SK-N-SH (cell line): ENCODE data around the gene KLRC1. TPM values are rescaled to one million over a fixed set of nuclear protein-coding genes. Genes with fewer than 3 reads are reported as not detected.

Source experiments
- CTCF ChIA-PET: fragments of 300-600, 350-600 bp; formaldehyde crosslinking; extraction: SDS; loops from one replicate; lab custom pipeline; 2021; lab: Yijun Ruan, JAX
- POLR2A ChIA-PET: fragments of 350-600 bp; sonication (Branson Sonifier 250); formaldehyde crosslinking; extraction: SDS; loops from one replicate; lab custom pipeline; 2020; ENCODE audit warnings: antibody characterized with exemption, inconsistent platforms; lab: Yijun Ruan, JAX
- DNase-seq: peaks from one replicate; pipeline ENCODE4 v3.0.0; 2012
- H2AFZ ChIP-seq: fragments of 200-600 bp; sonication (generic); 2 replicates; pipeline ENCODE4 v1.8.1; 2016; ENCODE audit warnings: antibody characterized with exemption, mild to moderate bottlenecking, low read depth
- H3F3A ChIP-seq: fragments of 200-600 bp; sonication (generic); replicated peaks from 2 replicates; pipeline ENCODE3; 2016; ENCODE audit warnings: antibody characterized with exemption, mild to moderate bottlenecking; ENCODE audit not compliant: insufficient read depth
- H3K27ac ChIP-seq, 2 experiments: fragments of 200-500 bp in 1 of 2; fragments of 200-600 bp in 1 of 2; sonication (Bioruptor generic) in 1 of 2; sonication (generic), shearing (Covaris generic) in 1 of 2; 2 replicates each; pipeline versions ENCODE4 v1.5.1 to v1.6.1; 2014 to 2016; ENCODE audit warnings: low read depth in 2 of 2, inconsistent platforms in 1 of 2, low read length in 1 of 2, mild to moderate bottlenecking in 1 of 2, mixed read lengths in 1 of 2
- H3K27me3 ChIP-seq: fragments of 200-600 bp; sonication (generic), shearing (Covaris generic); 2 replicates; pipeline ENCODE4 v1.6.1; 2016; ENCODE audit warnings: mixed run types; ENCODE audit not compliant: insufficient read depth
- H3K36me3 ChIP-seq, 2 experiments: fragments of 200-500 bp in 1 of 2; fragments of 200-600 bp in 1 of 2; sonication (Bioruptor generic) in 1 of 2; sonication (generic) in 1 of 2; replicated peaks in 1 of 2; 2 replicates each; pipeline versions ENCODE3 to v1.5.1; 2014 to 2016; ENCODE audit warnings: low read length in 1 of 2, mild to moderate bottlenecking in 1 of 2; ENCODE audit not compliant: insufficient read depth in 2 of 2, control insufficient read depth in 1 of 2
- H3K4me1 ChIP-seq, 2 experiments: fragments of 200-500 bp in 1 of 2; fragments of 200-600 bp in 1 of 2; sonication (Bioruptor generic) in 1 of 2; sonication (generic), shearing (Covaris generic) in 1 of 2; 2 replicates each; pipeline versions ENCODE4 v1.5.1 to v1.6.1; 2014 to 2016; ENCODE audit warnings: low read depth in 1 of 2, low read length in 1 of 2, mixed run types in 1 of 2; ENCODE audit not compliant: insufficient read depth in 2 of 2, control insufficient read depth in 1 of 2
- H3K4me2 ChIP-seq: fragments of 200-600 bp; sonication (generic), shearing (Covaris generic); 2 replicates; pipeline ENCODE4 v1.6.1; 2017; ENCODE audit warnings: mixed run types
- H3K4me3 ChIP-seq, 2 experiments: fragments of 200-500 bp in 1 of 2; fragments of 200-600 bp in 1 of 2; sonication (Bioruptor generic) in 1 of 2; sonication (generic), shearing (Covaris generic) in 1 of 2; 2 replicates each; pipeline versions ENCODE4 v1.5.1 to v1.8.1; 2014 to 2016; ENCODE audit warnings: low read depth in 2 of 2, inconsistent platforms in 1 of 2, low read length in 1 of 2, mild to moderate bottlenecking in 1 of 2, mixed read lengths in 1 of 2, moderate library complexity in 1 of 2
- H3K79me2 ChIP-seq: fragments of 200-600 bp; sonication (generic); 2 replicates; pipeline ENCODE4 v1.8.1; 2017; ENCODE audit warnings: mild to moderate bottlenecking; ENCODE audit not compliant: insufficient read depth
- H3K9ac ChIP-seq: fragments of 200-600 bp; sonication (generic); 2 replicates; pipeline ENCODE4 v1.6.1; 2017; ENCODE audit warnings: mixed run types
- H3K9me2 ChIP-seq: fragments of 200-600 bp; sonication (generic); 2 replicates; pipeline ENCODE4 v1.6.1; 2017; ENCODE audit warnings: mixed run types
- H3K9me3 ChIP-seq: fragments of 200-600 bp; sonication (generic); 2 replicates; pipeline ENCODE4 v1.6.1; 2017; ENCODE audit warnings: mixed run types, mild to moderate bottlenecking, moderate library complexity
- H4K20me1 ChIP-seq: fragments of 200-600 bp; sonication (generic); 2 replicates; pipeline ENCODE4 v1.6.1; 2017; ENCODE audit warnings: mild to moderate bottlenecking, mixed run types; ENCODE audit not compliant: insufficient read depth
- ELF1 ChIP-seq: IDR thresholded peaks from 2 replicates; pipeline ENCODE4 v1.4.0; 2012
- FOSL2 ChIP-seq: IDR thresholded peaks from 2 replicates; pipeline ENCODE4 v1.4.0; 2012; ENCODE audit warnings: low read depth, mild to moderate bottlenecking, moderate library complexity, borderline replicate concordance
- FOXJ3 ChIP-seq: sonication (generic); formaldehyde crosslinking; IDR thresholded peaks from 2 replicates; pipeline ENCODE4 v1.5.1; 2020; ENCODE audit warnings: mild to moderate bottlenecking, missing genetic modification reagents
- GABPA ChIP-seq: IDR thresholded peaks from 2 replicates; pipeline ENCODE4 v1.4.0; 2012; ENCODE audit warnings: low read depth, mild to moderate bottlenecking
- MXI1 ChIP-seq: IDR thresholded peaks from 2 replicates; pipeline ENCODE4 v1.6.1; 2012; ENCODE audit warnings: mild to moderate bottlenecking, low read depth, low read length, improper control_type of control experiment
- NRF1 ChIP-seq: IDR thresholded peaks from 2 replicates; pipeline ENCODE4 v1.6.1; 2012; ENCODE audit warnings: low read depth, mild to moderate bottlenecking, low read length
- RAD21 ChIP-seq: IDR thresholded peaks from 2 replicates; pipeline ENCODE4 v1.6.1; 2012; ENCODE audit warnings: mild to moderate bottlenecking, low read length
- RCOR1 ChIP-seq: fragments of 150-350 bp; IDR thresholded peaks from 2 replicates; pipeline ENCODE4 v1.6.1; 2017; ENCODE audit warnings: antibody characterized with exemption, low read length
- RFX5 ChIP-seq: IDR thresholded peaks from 2 replicates; pipeline ENCODE4 v1.6.1; 2012; ENCODE audit warnings: mild to moderate bottlenecking, improper control_type of control experiment, low read length
- SIN3A ChIP-seq: IDR thresholded peaks from 2 replicates; pipeline ENCODE4 v1.6.1; 2012; ENCODE audit warnings: low read depth, mild to moderate bottlenecking, low read length, moderate library complexity, borderline replicate concordance
- TEAD4 ChIP-seq: IDR thresholded peaks from 2 replicates; pipeline ENCODE4 v1.4.0; 2012; ENCODE audit warnings: mild to moderate bottlenecking, borderline replicate concordance; ENCODE audit not compliant: insufficient read depth
- WGBS: methylation state at CpG from one replicate; pipeline ENCODE4 v1.1.6; 2017; ENCODE audit warnings: low lambda C conversion rate; 5-methylcytosine and 5-hydroxymethylcytosine counted together
- polyA plus RNA-seq, 3 experiments: library from polyadenylated mRNA; depleted of rRNA; stranded (reverse); fragments of >200 nt; gene quantifications; 2 replicates each; pipeline ENCODE4 v1.2.3, GENCODE V29; 2012
- TF ChIP-seq, protein P1 (sequence below): fragments of 150-350 bp; IDR thresholded peaks from 2 replicates; pipeline ENCODE4 v1.6.1; 2016; ENCODE audit warnings: mild to moderate bottlenecking, low read depth, low read length
- TF ChIP-seq, protein P2 (sequence below): IDR thresholded peaks from 2 replicates; pipeline ENCODE4; 2012
- TF ChIP-seq, protein P3 (sequence below): fragments of 200-600 bp; sonication (generic); IDR thresholded peaks from 2 replicates; pipeline ENCODE4 v1.6.1; 2017; ENCODE audit warnings: antibody characterized with exemption, mild to moderate bottlenecking, moderate library complexity
- TF ChIP-seq, protein P4 (sequence below): IDR thresholded peaks from 2 replicates; pipeline ENCODE4 v1.4.0; 2012; ENCODE audit warnings: low read depth, borderline replicate concordance
- TF ChIP-seq, protein P5 (sequence below): IDR thresholded peaks from 2 replicates; pipeline ENCODE4 v1.4.0; 2012; ENCODE audit warnings: low read depth
- TF ChIP-seq, protein P6 (sequence below): IDR thresholded peaks from 2 replicates; pipeline ENCODE4 v1.4.0; 2012; ENCODE audit warnings: low read depth, borderline replicate concordance

Gene KLRC1
- polyA plus RNA-seq (2012; rRNA removed) = not detected in 2 replicates
- not detected in 2 replicates for polyA plus RNA-seq (2012; cell fraction: cytosol; rRNA removed)
- polyA plus RNA-seq (2012; cell fraction: nucleus; rRNA removed) = not detected in 2 replicates

DNA sequence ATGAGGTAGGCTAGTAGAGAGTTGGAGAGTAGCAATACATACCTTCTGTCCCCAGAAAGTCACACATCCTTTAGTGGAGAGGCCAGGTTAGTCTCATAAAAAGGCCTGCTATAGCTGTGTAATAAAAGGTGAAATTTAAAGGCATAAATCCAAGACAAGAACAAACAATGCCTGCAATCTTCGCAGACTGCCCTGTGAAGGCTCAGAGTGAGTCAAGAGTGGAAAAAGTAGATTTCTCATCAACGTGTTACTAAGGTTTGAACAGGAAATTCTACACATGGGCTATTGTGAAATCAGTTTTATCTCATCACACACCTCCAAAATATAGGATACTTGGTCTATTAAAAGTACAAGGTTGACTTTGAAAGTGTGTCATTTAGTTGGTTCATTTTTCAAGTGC lies at the start of gene KLRC1:
KLRC1 (minus strand) TSS at position 222 of the 400 bp plus-strand sequence. CDS start 2,221 bp downstream, outside the sequence.
- Histone ChIP-seq H3K27ac (no peak within 1 kb of the TSS), H3F3A (no peaks in the 10 kb centered on the region)
- CTCF ChIA-PET = no interaction called here
- TF ChIP-seq TEAD4 (no peak), RCOR1 (no peak), GABPA (no peak), RAD21 (no peak)
- TF ChIP-seq, protein P1, sequence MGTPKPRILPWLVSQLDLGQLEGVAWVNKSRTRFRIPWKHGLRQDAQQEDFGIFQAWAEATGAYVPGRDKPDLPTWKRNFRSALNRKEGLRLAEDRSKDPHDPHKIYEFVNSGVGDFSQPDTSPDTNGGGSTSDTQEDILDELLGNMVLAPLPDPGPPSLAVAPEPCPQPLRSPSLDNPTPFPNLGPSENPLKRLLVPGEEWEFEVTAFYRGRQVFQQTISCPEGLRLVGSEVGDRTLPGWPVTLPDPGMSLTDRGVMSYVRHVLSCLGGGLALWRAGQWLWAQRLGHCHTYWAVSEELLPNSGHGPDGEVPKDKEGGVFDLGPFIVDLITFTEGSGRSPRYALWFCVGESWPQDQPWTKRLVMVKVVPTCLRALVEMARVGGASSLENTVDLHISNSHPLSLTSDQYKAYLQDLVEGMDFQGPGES = no peak
- TF ChIP-seq, all 33 proteins: peak for 0
- no peaks in the 10 kb centered on the region; the same call in 1 of the 2 replicates for H3K27me3 ChIP-seq
- H3K9me3 ChIP-seq = no peaks in the 10 kb centered on the region
- no peaks in the 10 kb centered on the region for H3K9me2 ChIP-seq
- no peak within 1 kb of the TSS for H3K4me2 ChIP-seq
- H3K36me3 ChIP-seq = no peaks in the 10 kb centered on the region
- no peak within 1 kb of the TSS for H3K9ac ChIP-seq
- H3K4me1 ChIP-seq = no peaks in the 10 kb centered on the region
- no peak within 1 kb of the TSS for H2AFZ ChIP-seq
- no peaks in the 10 kb centered on the region for H3K79me2 ChIP-seq
- WGBS = 4% methylated on average over 2 of the region's 2 CpGs
- DNase-seq = no peak
- no peaks in the 10 kb centered on the region for H4K20me1 ChIP-seq
- H3K4me3 ChIP-seq = no peak within 1 kb of the TSS
- POLR2A ChIA-PET = no interaction called here

DNA sequence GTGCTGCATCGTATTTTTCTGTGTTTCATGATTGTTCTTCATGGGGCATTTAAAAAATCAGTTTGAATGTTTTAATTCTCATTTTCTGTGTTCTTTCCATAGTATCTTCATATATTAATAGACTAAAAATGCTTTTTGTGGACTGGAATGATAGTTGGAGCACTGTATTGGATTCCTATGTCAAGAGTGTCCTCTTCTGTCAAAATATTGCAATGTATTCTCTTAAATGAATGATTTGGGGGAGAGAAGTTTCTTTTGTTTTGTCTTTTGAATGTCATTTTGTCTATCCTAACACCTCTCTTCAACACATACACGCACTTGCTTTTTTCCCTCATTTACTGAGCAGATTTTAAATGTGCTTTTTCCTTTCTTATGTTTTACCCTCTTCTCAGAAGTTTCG lies 47.9 kb upstream of the KLRC1 start:
- no peaks in the 10 kb centered on the region for H3K79me2 ChIP-seq
- H3K9me2 ChIP-seq = no peaks in the 10 kb centered on the region
- H3K27me3 ChIP-seq = peaks cover 7% of the 10 kb centered on the region; the same call in 1 of the 2 replicates
- H3F3A ChIP-seq = no peaks in the 10 kb centered on the region
- TF ChIP-seq FOSL2 (no peak), MXI1 (no peak), SIN3A (no peak), TEAD4 (no peak), RAD21 (0 out of 2 replicates have a peak, but pooled peaks have one; percentile 6), RFX5 (no peak), GABPA (no peak), NRF1 (no peak), FOXJ3 (CRISPR knock-in tag) (no peak), ELF1 (no peak)
- TF ChIP-seq, protein P2, sequence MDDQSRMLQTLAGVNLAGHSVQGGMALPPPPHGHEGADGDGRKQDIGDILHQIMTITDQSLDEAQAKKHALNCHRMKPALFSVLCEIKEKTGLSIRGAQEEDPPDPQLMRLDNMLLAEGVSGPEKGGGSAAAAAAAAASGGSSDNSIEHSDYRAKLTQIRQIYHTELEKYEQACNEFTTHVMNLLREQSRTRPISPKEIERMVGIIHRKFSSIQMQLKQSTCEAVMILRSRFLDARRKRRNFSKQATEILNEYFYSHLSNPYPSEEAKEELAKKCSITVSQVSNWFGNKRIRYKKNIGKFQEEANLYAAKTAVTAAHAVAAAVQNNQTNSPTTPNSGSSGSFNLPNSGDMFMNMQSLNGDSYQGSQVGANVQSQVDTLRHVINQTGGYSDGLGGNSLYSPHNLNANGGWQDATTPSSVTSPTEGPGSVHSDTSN = no peak
- TF ChIP-seq, protein P3, sequence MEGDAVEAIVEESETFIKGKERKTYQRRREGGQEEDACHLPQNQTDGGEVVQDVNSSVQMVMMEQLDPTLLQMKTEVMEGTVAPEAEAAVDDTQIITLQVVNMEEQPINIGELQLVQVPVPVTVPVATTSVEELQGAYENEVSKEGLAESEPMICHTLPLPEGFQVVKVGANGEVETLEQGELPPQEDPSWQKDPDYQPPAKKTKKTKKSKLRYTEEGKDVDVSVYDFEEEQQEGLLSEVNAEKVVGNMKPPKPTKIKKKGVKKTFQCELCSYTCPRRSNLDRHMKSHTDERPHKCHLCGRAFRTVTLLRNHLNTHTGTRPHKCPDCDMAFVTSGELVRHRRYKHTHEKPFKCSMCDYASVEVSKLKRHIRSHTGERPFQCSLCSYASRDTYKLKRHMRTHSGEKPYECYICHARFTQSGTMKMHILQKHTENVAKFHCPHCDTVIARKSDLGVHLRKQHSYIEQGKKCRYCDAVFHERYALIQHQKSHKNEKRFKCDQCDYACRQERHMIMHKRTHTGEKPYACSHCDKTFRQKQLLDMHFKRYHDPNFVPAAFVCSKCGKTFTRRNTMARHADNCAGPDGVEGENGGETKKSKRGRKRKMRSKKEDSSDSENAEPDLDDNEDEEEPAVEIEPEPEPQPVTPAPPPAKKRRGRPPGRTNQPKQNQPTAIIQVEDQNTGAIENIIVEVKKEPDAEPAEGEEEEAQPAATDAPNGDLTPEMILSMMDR = peak; percentile 28; the same call in 1 of the 2 replicates
- TF ChIP-seq, protein P4, sequence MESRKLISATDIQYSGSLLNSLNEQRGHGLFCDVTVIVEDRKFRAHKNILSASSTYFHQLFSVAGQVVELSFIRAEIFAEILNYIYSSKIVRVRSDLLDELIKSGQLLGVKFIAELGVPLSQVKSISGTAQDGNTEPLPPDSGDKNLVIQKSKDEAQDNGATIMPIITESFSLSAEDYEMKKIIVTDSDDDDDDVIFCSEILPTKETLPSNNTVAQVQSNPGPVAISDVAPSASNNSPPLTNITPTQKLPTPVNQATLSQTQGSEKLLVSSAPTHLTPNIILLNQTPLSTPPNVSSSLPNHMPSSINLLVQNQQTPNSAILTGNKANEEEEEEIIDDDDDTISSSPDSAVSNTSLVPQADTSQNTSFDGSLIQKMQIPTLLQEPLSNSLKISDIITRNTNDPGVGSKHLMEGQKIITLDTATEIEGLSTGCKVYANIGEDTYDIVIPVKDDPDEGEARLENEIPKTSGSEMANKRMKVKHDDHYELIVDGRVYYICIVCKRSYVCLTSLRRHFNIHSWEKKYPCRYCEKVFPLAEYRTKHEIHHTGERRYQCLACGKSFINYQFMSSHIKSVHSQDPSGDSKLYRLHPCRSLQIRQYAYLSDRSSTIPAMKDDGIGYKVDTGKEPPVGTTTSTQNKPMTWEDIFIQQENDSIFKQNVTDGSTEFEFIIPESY = no peak
- TF ChIP-seq, protein P5, sequence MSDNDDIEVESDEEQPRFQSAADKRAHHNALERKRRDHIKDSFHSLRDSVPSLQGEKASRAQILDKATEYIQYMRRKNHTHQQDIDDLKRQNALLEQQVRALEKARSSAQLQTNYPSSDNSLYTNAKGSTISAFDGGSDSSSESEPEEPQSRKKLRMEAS = no peak
- TF ChIP-seq, protein P6, sequence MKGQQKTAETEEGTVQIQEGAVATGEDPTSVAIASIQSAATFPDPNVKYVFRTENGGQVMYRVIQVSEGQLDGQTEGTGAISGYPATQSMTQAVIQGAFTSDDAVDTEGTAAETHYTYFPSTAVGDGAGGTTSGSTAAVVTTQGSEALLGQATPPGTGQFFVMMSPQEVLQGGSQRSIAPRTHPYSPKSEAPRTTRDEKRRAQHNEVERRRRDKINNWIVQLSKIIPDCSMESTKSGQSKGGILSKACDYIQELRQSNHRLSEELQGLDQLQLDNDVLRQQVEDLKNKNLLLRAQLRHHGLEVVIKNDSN = no peak
- H3K4me2 ChIP-seq = no peak overlapping the region
- 3% methylated on average over 3 of the region's 3 CpGs for WGBS
- no peaks in the 10 kb centered on the region for H3K36me3 ChIP-seq
- H4K20me1 ChIP-seq = no peaks in the 10 kb centered on the region
- no peaks in the 10 kb centered on the region for H3K4me1 ChIP-seq
- POLR2A ChIA-PET = no interaction called here
- H3K4me3 ChIP-seq = no peak overlapping the region
- no peak overlapping the region for H3K9ac ChIP-seq
- no peaks in the 10 kb centered on the region for H3K9me3 ChIP-seq
- no peak overlapping the region for H3K27ac ChIP-seq
- H2AFZ ChIP-seq = no peak overlapping the region
- no peak for DNase-seq
- CTCF ChIA-PET = no interaction called here
